Measurements from ENCODE around the gene LMNTD2. TPM values are rescaled to one million over a fixed set of nuclear protein-coding genes. Genes with fewer than 3 reads are reported as not detected.

The LMNTD2 gene
- total and polyA plus RNA-seq, 2 of the 13 experiments (the other 11 are each of a cell fraction or from before 2014, with no cell fraction given) = 1.1 to 3.1 TPM

DNA sequence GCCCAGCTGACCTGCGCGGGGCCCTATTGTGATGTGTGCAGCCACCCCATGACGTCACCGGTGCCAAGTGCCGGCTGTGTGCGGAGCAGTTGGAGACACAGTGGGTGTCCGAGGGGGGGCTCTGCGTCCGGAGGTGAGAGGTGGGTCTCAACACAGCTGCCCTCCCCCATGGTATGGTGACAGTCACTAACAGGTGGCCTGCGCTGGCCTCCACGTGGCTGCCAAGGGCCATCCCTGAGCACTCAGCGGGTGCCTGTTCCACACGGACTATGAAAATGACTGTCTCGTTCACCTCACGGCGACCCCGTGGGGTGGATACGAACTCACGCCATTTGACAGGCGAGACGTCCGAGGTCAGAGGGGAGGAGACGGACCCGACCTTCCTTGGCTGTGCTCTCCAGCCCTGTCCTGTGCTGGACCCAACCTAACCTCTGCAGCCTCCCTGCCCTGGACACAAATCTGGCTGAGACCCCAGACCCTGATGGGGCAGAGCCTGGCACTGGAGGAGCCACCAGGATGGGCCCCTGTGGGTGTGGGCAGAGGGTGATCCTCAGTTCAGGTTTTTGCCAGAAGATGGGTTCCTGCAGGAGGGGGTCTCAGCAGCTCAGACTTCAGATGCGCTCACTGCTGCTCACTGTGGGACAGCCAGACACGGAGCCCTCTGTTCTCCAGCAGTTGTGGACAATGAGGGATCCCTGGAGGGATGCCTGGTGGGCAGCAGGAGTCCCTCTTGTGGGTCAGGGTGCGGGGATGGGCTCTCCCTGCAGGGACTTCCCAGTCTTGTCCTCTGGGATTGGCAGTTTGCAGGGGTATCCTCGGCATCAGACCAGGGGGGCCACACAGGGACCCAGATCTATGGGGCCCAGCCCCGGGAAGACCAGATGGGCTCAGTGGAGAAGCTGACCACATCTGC, 31.5 kb downstream of the LMNTD2 start:
- intact Hi-C loops (cut with micrococcal nuclease; ENCODE audit: unreplicated experiment) = no loop called here
- Histone ChIP-seq H2AFZ (ENCODE audit: low read length) (no peak overlapping the region), H3K9me3 (ENCODE audit: low read length) (no peaks in the 10 kb centered on the region), H3K4me3 (replicated peaks in 1 of 3; ENCODE audit: insufficient read depth in 1 of 3, low read depth in 2 of 3, low read length in 3 of 3) (no peak overlapping the region), H3K36me3 (replicated peaks in 1 of 2; ENCODE audit: control insufficient read depth in 1 of 2, insufficient read depth in 2 of 2, low read length in 2 of 2) (peaks cover 10 to 19% of the 10 kb centered on the region in 2 experiments; a peak in 4 of 5 replicates), H4K20me1 (ENCODE audit: insufficient read depth, low read length) (no peaks in the 10 kb centered on the region; the same call in 1 of the 2 replicates), H3K27ac (ENCODE audit: extremely low read length, insufficient read depth, low read length) (no peak overlapping the region), H3K9ac (ENCODE audit: insufficient read depth, low read depth, low read length) (no peak overlapping the region), H3K79me2 (ENCODE audit: insufficient read depth, low read length) (no peaks in the 10 kb centered on the region), H3K4me1 (ENCODE audit: insufficient read depth, low read length) (peaks cover 16% of the 10 kb centered on the region), H3K27me3 (ENCODE audit: control insufficient read depth in 1 of 2, insufficient read depth in 2 of 2, low read length in 2 of 2) (0 out of 5 replicates have a peak, but pooled peaks cover 0 to 1% of the 10 kb centered on the region in 2 experiments), H3K4me2 (ENCODE audit: low read depth, low read length) (no peak overlapping the region)
- ChIA-PET CTCF (ENCODE audit: low intra/inter-chr PET ratio, low total read pairs) (no interaction called here), POLR2A (no interaction called here)
- peak; percentile 17 for ATAC-seq
- DNase-seq (ENCODE audit: low spot score) = no peak
- no TSS peak for BruUV-seq (replicated peaks)
- WGBS (ENCODE audit: low lambda C conversion rate) = 64% methylated on average over 5 of the region's 29 CpGs
- FAIRE-seq = no peak
- TF ChIP-seq KDM2A (CRISPR knock-in tag; IDR thresholded peaks at IDR 0.05; ENCODE audit: borderline replicate concordance, low read depth) (peak; percentile 15; the same call in 1 of the 2 replicates), ZNF280B (CRISPR knock-in tag; IDR thresholded peaks at IDR 0.05; ENCODE audit: borderline replicate concordance) (0 out of 2 replicates have a peak, but pooled peaks have one; percentile 14), ATF7 (IDR thresholded peaks at IDR 0.05) (peak; percentile 85), ATF7 (CRISPR knock-in tag; IDR thresholded peaks at IDR 0.05) (no peak), CREB1 (IDR thresholded peaks at IDR 0.05) (peak; percentile 90), CREB1 (CRISPR knock-in tag; IDR thresholded peaks at IDR 0.05) (no peak), HDAC2 (CRISPR knock-in tag; IDR thresholded peaks at IDR 0.05) (no peak), POLR2G (IDR thresholded peaks at IDR 0.05; ENCODE audit: low read depth, low read length) (0 out of 2 replicates have a peak, but pooled peaks have one; percentile 11)
- TF ChIP-seq, protein P1, sequence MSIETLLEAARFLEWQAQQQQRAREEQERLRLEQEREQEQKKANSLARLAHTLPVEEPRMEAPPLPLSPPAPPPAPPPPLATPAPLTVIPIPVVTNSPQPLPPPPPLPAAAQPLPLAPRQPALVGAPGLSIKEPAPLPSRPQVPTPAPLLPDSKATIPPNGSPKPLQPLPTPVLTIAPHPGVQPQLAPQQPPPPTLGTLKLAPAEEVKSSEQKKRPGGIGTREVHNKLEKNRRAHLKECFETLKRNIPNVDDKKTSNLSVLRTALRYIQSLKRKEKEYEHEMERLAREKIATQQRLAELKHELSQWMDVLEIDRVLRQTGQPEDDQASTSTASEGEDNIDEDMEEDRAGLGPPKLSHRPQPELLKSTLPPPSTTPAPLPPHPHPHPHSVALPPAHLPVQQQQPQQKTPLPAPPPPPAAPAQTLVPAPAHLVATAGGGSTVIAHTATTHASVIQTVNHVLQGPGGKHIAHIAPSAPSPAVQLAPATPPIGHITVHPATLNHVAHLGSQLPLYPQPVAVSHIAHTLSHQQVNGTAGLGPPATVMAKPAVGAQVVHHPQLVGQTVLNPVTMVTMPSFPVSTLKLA (IDR thresholded peaks at IDR 0.05) = peak; percentile 87
- TF ChIP-seq, protein P2, sequence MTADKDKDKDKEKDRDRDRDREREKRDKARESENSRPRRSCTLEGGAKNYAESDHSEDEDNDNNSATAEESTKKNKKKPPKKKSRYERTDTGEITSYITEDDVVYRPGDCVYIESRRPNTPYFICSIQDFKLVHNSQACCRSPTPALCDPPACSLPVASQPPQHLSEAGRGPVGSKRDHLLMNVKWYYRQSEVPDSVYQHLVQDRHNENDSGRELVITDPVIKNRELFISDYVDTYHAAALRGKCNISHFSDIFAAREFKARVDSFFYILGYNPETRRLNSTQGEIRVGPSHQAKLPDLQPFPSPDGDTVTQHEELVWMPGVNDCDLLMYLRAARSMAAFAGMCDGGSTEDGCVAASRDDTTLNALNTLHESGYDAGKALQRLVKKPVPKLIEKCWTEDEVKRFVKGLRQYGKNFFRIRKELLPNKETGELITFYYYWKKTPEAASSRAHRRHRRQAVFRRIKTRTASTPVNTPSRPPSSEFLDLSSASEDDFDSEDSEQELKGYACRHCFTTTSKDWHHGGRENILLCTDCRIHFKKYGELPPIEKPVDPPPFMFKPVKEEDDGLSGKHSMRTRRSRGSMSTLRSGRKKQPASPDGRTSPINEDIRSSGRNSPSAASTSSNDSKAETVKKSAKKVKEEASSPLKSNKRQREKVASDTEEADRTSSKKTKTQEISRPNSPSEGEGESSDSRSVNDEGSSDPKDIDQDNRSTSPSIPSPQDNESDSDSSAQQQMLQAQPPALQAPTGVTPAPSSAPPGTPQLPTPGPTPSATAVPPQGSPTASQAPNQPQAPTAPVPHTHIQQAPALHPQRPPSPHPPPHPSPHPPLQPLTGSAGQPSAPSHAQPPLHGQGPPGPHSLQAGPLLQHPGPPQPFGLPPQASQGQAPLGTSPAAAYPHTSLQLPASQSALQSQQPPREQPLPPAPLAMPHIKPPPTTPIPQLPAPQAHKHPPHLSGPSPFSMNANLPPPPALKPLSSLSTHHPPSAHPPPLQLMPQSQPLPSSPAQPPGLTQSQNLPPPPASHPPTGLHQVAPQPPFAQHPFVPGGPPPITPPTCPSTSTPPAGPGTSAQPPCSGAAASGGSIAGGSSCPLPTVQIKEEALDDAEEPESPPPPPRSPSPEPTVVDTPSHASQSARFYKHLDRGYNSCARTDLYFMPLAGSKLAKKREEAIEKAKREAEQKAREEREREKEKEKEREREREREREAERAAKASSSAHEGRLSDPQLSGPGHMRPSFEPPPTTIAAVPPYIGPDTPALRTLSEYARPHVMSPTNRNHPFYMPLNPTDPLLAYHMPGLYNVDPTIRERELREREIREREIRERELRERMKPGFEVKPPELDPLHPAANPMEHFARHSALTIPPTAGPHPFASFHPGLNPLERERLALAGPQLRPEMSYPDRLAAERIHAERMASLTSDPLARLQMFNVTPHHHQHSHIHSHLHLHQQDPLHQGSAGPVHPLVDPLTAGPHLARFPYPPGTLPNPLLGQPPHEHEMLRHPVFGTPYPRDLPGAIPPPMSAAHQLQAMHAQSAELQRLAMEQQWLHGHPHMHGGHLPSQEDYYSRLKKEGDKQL (CRISPR knock-in tag; IDR thresholded peaks at IDR 0.05; ENCODE audit: low read depth) = no peak
- in situ Hi-C loops (cut with HindIII; ENCODE audit: extremely low pct_ligation_motif_present, low pct_unique_long_range_greater_than_20kb) = no loop called here

Measured in HepG2 (cell line).